Mesodermal cell (in vitro differentiated cells): ENCODE measurements around the gene IMPDH1.

Source experiments
- H3K27ac ChIP-seq: 2 replicates; pipeline ENCODE4 v1.7.0; 2013; ENCODE audit warnings: mild to moderate bottlenecking, low read depth, low read length, moderate library complexity; ENCODE audit not compliant: severe bottlenecking
- H3K36me3 ChIP-seq: 2 replicates; pipeline ENCODE4 v1.7.1; 2013; ENCODE audit warnings: mild to moderate bottlenecking, low read length, moderate library complexity; ENCODE audit not compliant: control insufficient read depth, insufficient read depth
- H3K4me1 ChIP-seq: one replicate; pipeline ENCODE4 v1.7.1; 2013; ENCODE audit warnings: mild to moderate bottlenecking, low read length; ENCODE audit not compliant: insufficient read depth, control insufficient read depth, poor library complexity, severe bottlenecking
- H3K4me3 ChIP-seq: 2 replicates; pipeline ENCODE4 v1.7.0; 2013; ENCODE audit warnings: low read length, control low read depth, mild to moderate bottlenecking; ENCODE audit not compliant: insufficient read depth, poor library complexity, severe bottlenecking; ENCODE audit errors: extremely low read depth
- H3K9me3 ChIP-seq: 2 replicates; pipeline ENCODE4 v1.7.1; 2013; ENCODE audit warnings: mild to moderate bottlenecking, low read length, moderate library complexity; ENCODE audit not compliant: control insufficient read depth
- WGBS, 2 experiments: methylation state at CpG; one replicate each; pipeline ENCODE4 v1.1.5; 2013; ENCODE audit warnings: missing lambda C conversion rate in 2 of 2; ENCODE audit not compliant: insufficient coverage in 2 of 2; 5-methylcytosine and 5-hydroxymethylcytosine counted together

Gene IMPDH1

DNA sequence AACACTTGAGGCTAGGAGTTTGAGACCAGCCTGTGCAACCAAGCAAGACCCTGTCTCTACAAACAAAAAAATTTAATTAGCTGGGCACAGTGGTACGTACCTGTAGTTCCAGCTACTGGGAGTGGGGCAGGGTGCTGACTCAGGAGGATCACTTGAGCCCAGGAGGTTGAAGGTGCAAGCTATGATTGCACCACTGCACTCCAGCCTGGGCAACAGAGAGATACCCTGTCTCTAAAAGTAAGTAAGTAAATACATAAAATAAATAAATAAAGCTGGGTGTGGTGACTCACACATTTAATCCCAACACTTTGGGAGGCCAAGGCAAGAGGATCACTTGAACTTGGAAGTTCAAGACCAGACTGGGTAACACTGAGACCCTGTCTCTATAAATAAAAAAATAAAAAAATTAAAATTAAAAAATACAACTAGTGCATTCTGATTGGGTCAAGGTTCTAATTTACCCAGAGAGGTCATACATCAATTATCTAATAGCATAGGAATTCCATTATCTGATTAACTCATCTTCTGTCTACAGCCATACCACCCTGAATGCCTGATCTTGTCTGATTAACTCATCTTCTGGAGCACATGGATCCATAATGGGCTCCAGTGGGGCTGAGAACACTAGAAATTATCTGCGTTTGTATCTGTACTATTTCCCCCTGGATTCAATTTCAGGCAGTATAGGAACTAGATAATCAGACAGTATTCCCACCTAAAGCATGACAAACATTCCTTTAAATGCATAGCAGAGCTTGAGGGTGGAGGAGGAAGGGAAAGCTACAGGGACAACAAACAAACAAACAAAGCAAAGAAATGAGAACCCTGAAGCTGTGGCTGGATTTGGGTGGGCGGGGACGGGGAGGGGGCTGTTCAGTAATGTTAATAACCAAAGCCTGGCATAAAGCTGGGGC lies 24.9 kb upstream of the IMPDH1 start:
- H3K36me3 ChIP-seq, result no peaks in the 10 kb centered on the region
- H3K4me1 ChIP-seq, result peaks cover 3% of the 10 kb centered on the region
- H3K4me3 ChIP-seq, result no peak overlapping the region
- whole genome bisulfite sequencing, 2 experiments, result 72% methylated on average over 2 of the region's 4 CpGs; no CpG with 5 or more reads in 1 of the 2 experiments
- H3K9me3 ChIP-seq, result no peaks in the 10 kb centered on the region
- no peak overlapping the region for H3K27ac ChIP-seq

DNA sequence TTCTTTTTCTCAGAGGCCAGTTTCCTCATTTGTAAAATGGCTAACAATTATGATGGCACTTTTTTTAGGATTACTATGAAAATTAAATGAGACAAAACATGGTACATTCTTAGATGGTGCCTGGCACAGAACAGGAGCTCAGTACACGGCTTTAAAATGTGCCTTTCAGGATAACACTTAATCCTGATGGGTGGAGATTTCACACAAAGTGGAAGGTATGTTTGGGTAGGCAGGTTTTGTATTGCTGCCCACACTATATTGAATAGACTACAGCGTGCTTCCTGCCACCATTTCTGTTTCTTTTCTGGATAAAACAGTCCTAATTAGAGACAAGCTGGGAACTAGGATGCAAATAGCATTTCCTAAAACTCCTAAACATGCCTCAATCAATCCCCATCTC lies 22.0 kb upstream of the IMPDH1 start:
- H3K9me3 ChIP-seq, result no peaks in the 10 kb centered on the region
- peaks cover 3% of the 10 kb centered on the region for H3K4me1 ChIP-seq
- H3K27ac ChIP-seq, result no peak overlapping the region
- H3K36me3 ChIP-seq, result no peaks in the 10 kb centered on the region
- H3K4me3 ChIP-seq, result no peak overlapping the region
- WGBS, 2 experiments, result 50% methylated on average over 1 of the region's 2 CpGs; no CpG with 5 or more reads in 1 of the 2 experiments

DNA sequence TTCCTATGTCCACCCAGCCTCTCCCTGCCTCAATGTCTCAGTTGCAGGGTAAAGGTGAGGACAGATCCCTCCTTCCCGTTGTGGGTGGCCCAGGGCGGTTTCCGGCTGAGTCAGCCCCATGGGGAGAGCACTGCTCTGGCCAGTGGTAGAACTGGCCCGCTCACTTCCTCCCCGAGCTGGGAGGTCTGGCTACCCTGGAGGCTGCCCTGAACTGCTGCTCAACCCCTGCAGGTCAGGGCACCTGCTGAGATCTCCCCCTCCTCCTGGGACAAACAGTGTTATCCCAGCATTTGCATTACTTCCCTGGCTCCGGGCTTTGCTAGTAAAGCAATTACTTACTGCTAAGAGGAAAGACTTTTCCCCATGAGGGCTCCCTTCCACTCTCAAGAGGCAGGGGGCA lies 21.4 kb upstream of the IMPDH1 start:
- Histone ChIP-seq H3K9me3 (no peaks in the 10 kb centered on the region), H3K4me1 (peaks cover 3% of the 10 kb centered on the region), H3K36me3 (no peaks in the 10 kb centered on the region), H3K27ac (no peak overlapping the region), H3K4me3 (no peak overlapping the region)
- 57 to 65% methylated on average over 5 of the region's 6 CpGs for WGBS, 2 experiments

DNA sequence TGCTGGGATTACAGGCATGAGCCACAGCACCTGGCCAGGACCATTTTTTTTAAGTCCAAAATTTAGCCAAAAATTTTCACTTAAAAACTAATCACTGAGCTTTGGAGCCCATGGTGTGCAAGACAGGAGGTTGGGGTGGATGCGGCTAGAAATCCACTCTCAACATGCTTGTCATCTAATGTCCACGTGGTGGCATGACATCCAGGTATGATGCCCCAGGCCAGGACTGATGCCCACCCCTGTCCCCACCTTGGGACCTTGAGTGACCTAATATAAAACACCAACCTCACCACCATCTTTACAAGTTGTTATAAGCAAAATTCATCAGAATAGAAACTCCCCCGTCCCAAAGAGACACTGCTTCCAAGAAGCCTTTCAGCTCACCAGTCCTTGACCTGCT lies 20.4 kb upstream of the IMPDH1 start:
- H3K4me3 ChIP-seq, result no peak overlapping the region
- 70 to 79% methylated on average over 2 to 3 of the region's 3 CpGs for WGBS, 2 experiments
- peaks cover under 1% of the 10 kb centered on the region for H3K4me1 ChIP-seq
- no peaks in the 10 kb centered on the region for H3K36me3 ChIP-seq
- H3K9me3 ChIP-seq, result no peaks in the 10 kb centered on the region
- no peak overlapping the region for H3K27ac ChIP-seq

DNA sequence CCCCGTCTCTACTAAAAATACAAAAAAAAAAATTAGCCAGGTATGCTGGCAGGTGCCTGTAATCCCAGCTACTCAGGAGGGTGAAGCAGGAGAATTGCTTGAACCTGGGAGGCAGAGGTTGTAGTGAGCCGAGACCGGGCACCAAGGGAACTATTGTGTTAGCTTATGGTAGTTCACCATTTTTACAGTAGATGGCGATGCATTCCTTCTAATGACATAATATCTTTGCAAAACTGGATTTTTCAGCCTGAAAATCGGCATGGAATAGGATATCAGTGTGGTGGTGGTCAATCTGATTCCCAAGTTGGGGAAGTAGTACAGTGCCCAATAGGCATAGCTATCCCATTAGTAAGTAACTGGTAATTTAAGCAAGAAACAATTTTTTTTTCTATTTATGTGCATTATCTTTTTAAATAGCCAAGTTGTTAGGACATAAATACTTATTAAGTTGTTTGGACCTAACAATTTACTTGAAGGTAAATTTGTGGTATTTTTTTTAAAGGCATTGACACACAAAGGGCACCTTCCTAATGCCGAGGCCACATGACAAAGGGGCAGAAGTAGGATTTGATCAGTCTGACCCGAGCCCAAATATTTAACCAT lies 17.6 kb upstream of the IMPDH1 start:
- no peak overlapping the region for H3K27ac ChIP-seq
- H3K4me1 ChIP-seq, result no peaks in the 10 kb centered on the region
- no peaks in the 10 kb centered on the region for H3K36me3 ChIP-seq
- WGBS, 2 experiments, result 14 to 29% methylated on average over 4 to 6 of the region's 7 CpGs
- H3K9me3 ChIP-seq, result no peaks in the 10 kb centered on the region
- H3K4me3 ChIP-seq, result no peak overlapping the region

DNA sequence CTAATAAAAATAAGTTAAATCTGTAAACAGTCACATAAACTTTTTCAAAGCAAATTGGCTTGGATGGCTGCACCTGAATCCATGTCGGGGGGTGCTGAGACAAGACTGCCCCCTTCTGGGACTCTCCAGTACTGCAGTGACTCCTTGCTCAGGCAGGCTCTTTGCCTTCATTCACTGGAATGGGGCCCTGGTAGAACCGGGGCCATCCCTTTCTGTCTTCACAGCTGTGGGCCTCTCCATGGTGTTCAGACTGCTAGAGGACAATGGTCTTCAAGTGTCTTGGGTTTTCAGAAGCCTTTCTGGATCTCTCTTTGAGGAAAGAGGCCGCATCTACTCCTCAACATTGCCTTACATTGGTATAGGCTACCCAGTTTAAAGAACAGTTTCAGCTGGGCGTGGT lies 16.1 kb upstream of the IMPDH1 start:
- 54 to 58% methylated on average over 2 to 4 of the region's 4 CpGs for WGBS, 2 experiments
- Histone ChIP-seq H3K36me3 (no peaks in the 10 kb centered on the region), H3K4me1 (no peaks in the 10 kb centered on the region), H3K27ac (no peak overlapping the region), H3K4me3 (no peak overlapping the region), H3K9me3 (no peaks in the 10 kb centered on the region)

DNA sequence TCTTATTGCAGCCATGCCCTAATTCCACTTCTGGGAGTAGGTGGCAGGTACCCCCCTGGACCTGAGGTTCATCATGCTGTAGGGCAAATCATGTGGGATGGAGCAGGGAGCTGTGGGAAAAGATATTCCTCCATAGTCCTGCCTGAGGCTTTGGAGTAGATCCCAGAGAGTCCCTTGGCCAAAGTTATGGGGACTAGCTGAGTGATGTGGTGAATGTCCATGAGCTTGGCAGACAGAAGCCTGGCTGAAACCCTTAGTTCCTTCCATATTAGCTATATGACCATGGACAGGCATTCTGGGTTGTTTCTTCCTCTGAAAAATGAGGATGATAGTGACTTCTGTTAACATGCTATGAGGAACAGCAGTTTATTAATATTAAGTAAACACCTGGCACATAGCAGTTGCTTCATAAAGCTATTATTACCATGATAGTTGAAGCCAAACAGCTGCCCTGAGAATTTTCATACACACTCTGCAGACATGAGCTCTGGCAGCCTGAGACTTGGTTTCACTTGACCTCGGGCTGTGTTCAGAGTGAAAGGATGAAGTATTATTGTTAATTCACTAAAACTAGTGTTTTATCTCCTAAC lies 15.0 kb upstream of the IMPDH1 start:
- no peaks in the 10 kb centered on the region for H3K9me3 ChIP-seq
- no CpG with 5 or more reads among the region's 1 CpG for WGBS, 2 experiments
- no peak overlapping the region for H3K27ac ChIP-seq
- H3K4me1 ChIP-seq, result no peaks in the 10 kb centered on the region
- no peaks in the 10 kb centered on the region for H3K36me3 ChIP-seq
- no peak overlapping the region for H3K4me3 ChIP-seq

DNA sequence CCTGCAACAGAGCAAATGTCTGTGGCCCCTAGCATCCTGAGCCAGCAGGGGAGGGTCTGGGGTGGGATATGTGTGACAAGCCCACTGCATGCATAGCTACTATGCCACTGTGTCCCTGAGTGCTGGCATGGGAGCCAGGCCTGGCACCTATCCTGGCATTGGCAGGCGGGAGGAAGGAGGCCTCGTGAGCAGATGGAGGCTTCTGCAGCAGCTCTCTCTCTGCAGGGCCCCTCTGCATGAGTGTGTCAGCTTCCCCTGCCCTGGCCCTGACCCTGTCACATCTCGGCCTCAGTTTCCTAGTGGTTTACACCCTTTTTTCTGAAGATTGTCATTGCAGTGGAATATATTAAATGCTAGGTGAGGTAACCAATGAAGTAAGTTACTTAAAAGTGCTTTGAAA lies 13.1 kb upstream of the IMPDH1 start:
- H3K4me3 ChIP-seq, result no peak overlapping the region
- H3K9me3 ChIP-seq, result no peaks in the 10 kb centered on the region
- no peaks in the 10 kb centered on the region for H3K36me3 ChIP-seq
- H3K27ac ChIP-seq, result no peak overlapping the region
- no peaks in the 10 kb centered on the region for H3K4me1 ChIP-seq
- WGBS, 2 experiments, result 93 to 100% methylated on average over 2 of the region's 3 CpGs

DNA sequence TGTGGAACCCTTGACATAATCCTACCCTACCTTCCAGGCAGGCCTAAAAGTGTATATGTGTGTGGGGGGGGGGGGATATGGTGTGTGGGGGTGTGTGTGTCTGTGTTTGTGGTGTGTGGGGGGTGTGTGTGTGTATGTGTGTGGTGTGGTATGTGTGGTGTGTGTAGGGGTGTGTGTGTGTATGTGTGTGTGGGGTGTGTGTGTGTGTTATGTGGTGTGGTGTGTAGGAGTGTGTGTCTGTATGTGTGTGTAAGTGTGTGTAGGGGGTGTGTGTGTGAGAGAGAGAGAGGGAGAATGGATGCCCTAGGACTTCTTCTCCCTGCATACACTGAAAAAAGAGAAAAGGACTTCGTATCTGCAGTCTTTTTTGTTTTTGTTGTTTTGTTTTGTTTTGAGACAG lies 12.3 kb upstream of the IMPDH1 start:
- no peak overlapping the region for H3K27ac ChIP-seq
- H3K9me3 ChIP-seq, result no peaks in the 10 kb centered on the region
- no CpG with 5 or more reads among the region's 1 CpG for WGBS, 2 experiments
- no peaks in the 10 kb centered on the region for H3K4me1 ChIP-seq
- H3K4me3 ChIP-seq, result no peak overlapping the region
- H3K36me3 ChIP-seq, result no peaks in the 10 kb centered on the region

DNA sequence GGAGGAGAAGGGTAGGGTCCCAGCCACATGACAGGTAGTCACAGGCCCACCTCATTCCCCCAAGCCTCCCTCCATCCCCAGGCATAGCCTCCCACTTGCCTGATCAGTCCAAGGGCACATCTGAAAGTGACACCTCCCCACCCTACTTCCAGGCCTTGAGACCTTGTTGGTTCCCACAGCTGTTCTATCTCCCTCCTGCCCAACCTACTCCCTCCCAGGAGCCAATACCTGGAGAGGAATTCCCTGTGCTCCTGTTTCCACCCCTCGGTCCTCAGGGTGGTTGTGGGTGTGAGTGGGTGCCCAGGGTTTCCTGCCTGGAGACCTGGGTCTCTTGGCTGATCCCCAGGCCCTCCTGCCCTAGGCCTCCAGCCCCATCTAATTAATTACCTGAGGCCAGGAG lies 11.6 kb upstream of the IMPDH1 start:
- no peak overlapping the region for H3K27ac ChIP-seq
- H3K9me3 ChIP-seq, result no peaks in the 10 kb centered on the region
- H3K4me1 ChIP-seq, result no peaks in the 10 kb centered on the region
- H3K4me3 ChIP-seq, result no peak overlapping the region
- 86% methylated on average over 1 of the region's 1 CpG; no CpG with 5 or more reads in 1 of the 2 experiments for WGBS, 2 experiments
- no peaks in the 10 kb centered on the region for H3K36me3 ChIP-seq
